HEK293 (cell line): ENCODE data around the gene AIFM3.

Experiments used
- KLF1 ChIP-seq: fragments of 450-650 bp; formaldehyde crosslinking; IDR thresholded peaks from 2 replicates; pipeline ENCODE4 v1.5.1; 2016; ENCODE audit warnings: missing biosample characterization, missing genetic modification characterization
- ZNF510 ChIP-seq: fragments of 450-650 bp; formaldehyde crosslinking; IDR thresholded peaks from 2 replicates; pipeline ENCODE4 v1.5.1; 2018; ENCODE audit warnings: mild to moderate bottlenecking, missing genetic modification characterization, missing biosample characterization; ENCODE audit not compliant: insufficient replicate concordance
- ZNF521 ChIP-seq: fragments of 450-650 bp; formaldehyde crosslinking; IDR thresholded peaks from 2 replicates; pipeline ENCODE4 v1.5.1; 2017; ENCODE audit warnings: missing biosample characterization, mild to moderate bottlenecking, missing genetic modification characterization
- ZNF785 ChIP-seq: fragments of 450-650 bp; formaldehyde crosslinking; IDR thresholded peaks from 2 replicates; pipeline ENCODE4 v1.5.1; 2016; ENCODE audit warnings: missing biosample characterization, missing genetic modification characterization
- TF ChIP-seq, protein P1 (sequence below): fragments of 450-650 bp; formaldehyde crosslinking; optimal IDR thresholded peaks from 2 replicates; pipeline ENCODE3; 2016; ENCODE audit warnings: missing biosample characterization, mild to moderate bottlenecking, missing genetic modification characterization
- TF ChIP-seq, protein P2 (sequence below): fragments of 450-650 bp; formaldehyde crosslinking; IDR thresholded peaks from 2 replicates; pipeline ENCODE4 v1.5.1; 2016; ENCODE audit warnings: missing biosample characterization, missing genetic modification characterization
- TF ChIP-seq, protein P3 (sequence below): sonication (generic); formaldehyde crosslinking; IDR thresholded peaks from 2 replicates; pipeline ENCODE4 v1.8.1; 2022; ENCODE audit warnings: mild to moderate bottlenecking, moderate library complexity, missing genetic modification reagents
- TF ChIP-seq, protein P4 (sequence below): fragments of 450-650 bp; formaldehyde crosslinking; IDR thresholded peaks from 2 replicates; pipeline ENCODE4 v1.5.1; 2016; ENCODE audit warnings: missing biosample characterization, missing genetic modification characterization, low read depth
- TF ChIP-seq, protein P5 (sequence below): fragments of 450-650 bp; formaldehyde crosslinking; IDR thresholded peaks from 2 replicates; pipeline ENCODE4 v1.5.1; 2016; ENCODE audit warnings: missing biosample characterization, missing genetic modification characterization, low read depth

DNA sequence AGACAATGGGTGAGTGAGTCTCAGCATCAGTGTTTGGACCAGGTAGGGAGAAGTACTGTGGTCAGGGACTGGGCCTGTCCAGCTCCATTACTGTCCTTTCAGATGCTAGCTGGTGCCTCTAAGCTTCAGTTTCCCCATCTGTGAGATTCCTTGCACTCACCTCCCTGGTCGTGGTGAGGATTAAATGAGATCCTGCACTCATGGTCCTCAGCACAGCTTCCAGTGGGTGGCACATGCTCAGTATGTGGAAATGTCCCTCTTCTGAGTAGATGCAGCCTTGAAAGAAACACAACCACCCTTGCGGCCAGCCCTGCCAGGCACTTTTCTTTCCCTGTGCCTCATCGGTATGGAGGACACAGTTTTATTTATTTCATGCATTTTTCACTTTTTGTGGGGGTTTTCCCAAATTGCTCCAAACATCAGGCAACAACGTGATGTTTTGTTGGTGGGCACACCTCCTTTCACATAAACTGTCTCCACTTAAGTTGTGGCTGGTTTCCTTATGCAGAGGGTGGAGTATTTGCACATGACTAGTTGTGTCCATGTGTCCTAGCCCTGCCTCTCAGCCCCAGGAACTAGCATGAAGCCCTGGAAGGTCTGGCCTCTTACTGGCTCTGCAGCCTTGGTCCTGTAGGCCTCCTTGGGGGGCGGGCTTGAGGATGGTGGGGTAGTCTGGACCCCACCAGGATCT, 16.2 kb downstream of the AIFM3 start:
- no peak for TF ChIP-seq ZNF510 (tag by site-specific recombination)
- TF ChIP-seq, protein P1, sequence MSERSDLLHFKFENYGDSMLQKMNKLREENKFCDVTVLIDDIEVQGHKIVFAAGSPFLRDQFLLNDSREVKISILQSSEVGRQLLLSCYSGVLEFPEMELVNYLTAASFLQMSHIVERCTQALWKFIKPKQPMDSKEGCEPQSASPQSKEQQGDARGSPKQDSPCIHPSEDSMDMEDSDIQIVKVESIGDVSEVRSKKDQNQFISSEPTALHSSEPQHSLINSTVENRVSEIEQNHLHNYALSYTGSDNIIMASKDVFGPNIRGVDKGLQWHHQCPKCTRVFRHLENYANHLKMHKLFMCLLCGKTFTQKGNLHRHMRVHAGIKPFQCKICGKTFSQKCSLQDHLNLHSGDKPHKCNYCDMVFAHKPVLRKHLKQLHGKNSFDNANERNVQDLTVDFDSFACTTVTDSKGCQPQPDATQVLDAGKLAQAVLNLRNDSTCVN (tag by site-specific recombination): no peak
- no peak for TF ChIP-seq ZNF521 (tag by site-specific recombination)
- TF ChIP-seq, protein P2, sequence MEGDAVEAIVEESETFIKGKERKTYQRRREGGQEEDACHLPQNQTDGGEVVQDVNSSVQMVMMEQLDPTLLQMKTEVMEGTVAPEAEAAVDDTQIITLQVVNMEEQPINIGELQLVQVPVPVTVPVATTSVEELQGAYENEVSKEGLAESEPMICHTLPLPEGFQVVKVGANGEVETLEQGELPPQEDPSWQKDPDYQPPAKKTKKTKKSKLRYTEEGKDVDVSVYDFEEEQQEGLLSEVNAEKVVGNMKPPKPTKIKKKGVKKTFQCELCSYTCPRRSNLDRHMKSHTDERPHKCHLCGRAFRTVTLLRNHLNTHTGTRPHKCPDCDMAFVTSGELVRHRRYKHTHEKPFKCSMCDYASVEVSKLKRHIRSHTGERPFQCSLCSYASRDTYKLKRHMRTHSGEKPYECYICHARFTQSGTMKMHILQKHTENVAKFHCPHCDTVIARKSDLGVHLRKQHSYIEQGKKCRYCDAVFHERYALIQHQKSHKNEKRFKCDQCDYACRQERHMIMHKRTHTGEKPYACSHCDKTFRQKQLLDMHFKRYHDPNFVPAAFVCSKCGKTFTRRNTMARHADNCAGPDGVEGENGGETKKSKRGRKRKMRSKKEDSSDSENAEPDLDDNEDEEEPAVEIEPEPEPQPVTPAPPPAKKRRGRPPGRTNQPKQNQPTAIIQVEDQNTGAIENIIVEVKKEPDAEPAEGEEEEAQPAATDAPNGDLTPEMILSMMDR (tag by site-specific recombination): no peak
- TF ChIP-seq, protein P3, sequence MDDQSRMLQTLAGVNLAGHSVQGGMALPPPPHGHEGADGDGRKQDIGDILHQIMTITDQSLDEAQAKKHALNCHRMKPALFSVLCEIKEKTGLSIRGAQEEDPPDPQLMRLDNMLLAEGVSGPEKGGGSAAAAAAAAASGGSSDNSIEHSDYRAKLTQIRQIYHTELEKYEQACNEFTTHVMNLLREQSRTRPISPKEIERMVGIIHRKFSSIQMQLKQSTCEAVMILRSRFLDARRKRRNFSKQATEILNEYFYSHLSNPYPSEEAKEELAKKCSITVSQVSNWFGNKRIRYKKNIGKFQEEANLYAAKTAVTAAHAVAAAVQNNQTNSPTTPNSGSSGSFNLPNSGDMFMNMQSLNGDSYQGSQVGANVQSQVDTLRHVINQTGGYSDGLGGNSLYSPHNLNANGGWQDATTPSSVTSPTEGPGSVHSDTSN (CRISPR knock-in tag): no peak
- TF ChIP-seq KLF1 (tag by site-specific recombination): no peak
- TF ChIP-seq, protein P4, sequence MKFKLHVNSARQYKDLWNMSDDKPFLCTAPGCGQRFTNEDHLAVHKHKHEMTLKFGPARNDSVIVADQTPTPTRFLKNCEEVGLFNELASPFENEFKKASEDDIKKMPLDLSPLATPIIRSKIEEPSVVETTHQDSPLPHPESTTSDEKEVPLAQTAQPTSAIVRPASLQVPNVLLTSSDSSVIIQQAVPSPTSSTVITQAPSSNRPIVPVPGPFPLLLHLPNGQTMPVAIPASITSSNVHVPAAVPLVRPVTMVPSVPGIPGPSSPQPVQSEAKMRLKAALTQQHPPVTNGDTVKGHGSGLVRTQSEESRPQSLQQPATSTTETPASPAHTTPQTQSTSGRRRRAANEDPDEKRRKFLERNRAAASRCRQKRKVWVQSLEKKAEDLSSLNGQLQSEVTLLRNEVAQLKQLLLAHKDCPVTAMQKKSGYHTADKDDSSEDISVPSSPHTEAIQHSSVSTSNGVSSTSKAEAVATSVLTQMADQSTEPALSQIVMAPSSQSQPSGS (tag by site-specific recombination): no peak
- TF ChIP-seq, protein P5, sequence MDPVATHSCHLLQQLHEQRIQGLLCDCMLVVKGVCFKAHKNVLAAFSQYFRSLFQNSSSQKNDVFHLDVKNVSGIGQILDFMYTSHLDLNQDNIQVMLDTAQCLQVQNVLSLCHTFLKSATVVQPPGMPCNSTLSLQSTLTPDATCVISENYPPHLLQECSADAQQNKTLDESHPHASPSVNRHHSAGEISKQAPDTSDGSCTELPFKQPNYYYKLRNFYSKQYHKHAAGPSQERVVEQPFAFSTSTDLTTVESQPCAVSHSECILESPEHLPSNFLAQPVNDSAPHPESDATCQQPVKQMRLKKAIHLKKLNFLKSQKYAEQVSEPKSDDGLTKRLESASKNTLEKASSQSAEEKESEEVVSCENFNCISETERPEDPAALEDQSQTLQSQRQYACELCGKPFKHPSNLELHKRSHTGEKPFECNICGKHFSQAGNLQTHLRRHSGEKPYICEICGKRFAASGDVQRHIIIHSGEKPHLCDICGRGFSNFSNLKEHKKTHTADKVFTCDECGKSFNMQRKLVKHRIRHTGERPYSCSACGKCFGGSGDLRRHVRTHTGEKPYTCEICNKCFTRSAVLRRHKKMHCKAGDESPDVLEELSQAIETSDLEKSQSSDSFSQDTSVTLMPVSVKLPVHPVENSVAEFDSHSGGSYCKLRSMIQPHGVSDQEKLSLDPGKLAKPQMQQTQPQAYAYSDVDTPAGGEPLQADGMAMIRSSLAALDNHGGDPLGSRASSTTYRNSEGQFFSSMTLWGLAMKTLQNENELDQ (tag by site-specific recombination): no peak
- TF ChIP-seq ZNF785: no peak
